Inflammatory macrophage treated with lipopolysaccharide for 4 hours (primary cell): ENCODE measurements around the gene CHKA.

Source experiments
- DNase-seq: peaks from one replicate; pipeline ENCODE4 v3.0.0-alpha.2; 2020

Gene CHKA

GRCh38 chr11:68121067-68121899, at the start of gene CHKA:
Gene CHKA (minus strand): TSS chr11:68121388. CDS start chr11:68121177, 211 bp downstream.
- peak; percentile 96 for DNase-seq

DNA sequence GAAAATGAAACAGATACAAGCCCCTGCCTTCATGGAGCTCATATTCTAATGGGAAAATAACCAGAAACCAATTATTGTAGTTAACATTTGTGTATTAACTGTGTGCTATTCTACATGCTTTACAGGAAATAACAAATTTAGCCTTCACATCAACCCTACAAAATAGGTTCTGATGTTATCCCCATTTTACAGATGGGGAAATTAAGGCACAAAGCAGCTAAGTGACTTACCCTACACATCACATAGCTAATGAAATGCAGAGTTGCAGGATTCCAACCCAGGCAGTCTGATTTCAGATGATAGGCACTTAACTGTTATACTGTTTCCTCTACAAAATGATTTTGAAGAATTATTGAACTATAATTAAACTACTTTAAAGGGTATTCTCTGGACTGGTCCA, 48.3 kb upstream of the CHKA start:
- no peak for DNase-seq

DNA sequence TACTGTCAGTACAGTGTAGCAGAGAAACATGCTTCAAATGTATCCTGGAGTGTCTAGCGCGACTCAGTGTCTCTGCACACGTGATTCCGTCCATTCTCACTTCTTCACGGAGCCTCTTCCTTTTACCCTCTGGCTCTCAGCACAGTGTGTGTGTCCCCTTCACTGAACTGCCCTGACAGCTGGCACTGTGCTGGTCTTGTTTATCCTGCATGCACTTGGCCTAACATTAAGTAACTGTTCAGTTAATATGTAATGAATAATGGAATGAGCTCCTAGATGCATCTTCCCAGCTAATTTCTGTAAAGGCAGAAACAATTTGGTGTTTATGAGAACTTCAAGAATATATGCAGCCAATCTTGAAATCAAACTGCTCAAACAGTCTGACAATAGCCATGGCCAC, 47.5 kb upstream of the CHKA start:
- DNase-seq, result no peak

DNA sequence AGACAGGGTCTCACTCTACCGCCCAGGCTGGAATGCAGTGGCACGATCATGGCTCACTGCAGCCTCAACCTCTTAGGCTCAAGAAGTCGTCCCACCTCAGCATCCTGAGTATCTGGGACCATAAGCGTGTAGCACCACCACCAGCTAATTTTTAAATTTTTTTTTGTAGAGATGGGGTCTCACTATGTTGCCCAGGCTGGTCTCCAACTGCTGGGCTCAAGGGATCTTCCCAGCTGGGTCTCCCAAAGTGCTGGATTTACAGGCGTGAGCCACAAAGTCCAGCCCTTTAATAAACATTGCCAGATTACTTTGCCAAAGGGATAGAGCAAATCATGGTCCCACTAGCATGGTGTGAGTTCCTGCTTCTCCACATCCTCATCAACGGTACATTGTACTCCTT, 46.3 kb upstream of the CHKA start:
- DNase-seq, result no peak

GRCh38 chr11:68166969-68167368, 45.8 kb upstream of the CHKA start:
- no peak for DNase-seq

DNA sequence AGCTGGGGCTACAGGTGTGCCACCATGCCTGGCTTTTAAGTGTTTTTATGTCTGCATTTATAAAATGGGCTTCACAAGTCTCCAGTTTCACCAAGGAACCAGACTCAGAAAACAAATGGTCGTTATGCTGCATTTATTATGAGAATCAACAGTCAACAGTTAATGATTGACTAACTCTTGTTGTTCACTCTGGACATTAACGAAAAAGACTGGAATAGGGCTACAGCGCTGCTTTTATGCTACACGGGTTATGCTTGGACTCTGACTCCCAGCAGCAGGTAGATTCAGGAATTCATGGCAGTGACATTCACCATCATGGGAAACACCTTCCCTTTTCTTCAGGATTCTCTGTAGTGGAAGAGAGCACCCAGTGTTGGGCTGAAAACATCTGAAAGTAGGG, 44.4 kb upstream of the CHKA start:
- DNase-seq, result no peak

DNA sequence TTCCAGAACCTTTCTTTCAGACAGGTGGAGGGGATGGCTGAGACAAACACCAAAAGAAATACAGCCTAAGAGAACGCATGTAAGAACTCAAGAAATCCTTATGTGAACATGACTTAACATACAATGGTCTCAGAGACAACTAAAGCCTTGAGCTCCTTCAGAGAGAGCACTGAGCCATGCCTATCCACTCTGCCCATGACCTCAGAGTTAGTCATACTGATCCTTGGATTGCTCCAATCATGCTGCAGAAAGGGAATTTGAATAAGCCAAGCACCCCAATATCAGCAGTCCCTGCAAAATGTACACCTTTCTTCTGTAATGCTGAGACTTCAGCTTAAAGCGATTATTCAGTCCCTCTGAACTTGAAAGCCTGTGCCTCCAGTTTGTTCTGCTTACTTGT, 43.2 kb upstream of the CHKA start:
- no peak for DNase-seq

- DNase-seq, result no peak
Measured at GRCh38 chr11:68163691-68164090, 42.5 kb upstream of the CHKA start.

- no peak for DNase-seq
Measured at GRCh38 chr11:68160100-68160695, 39.0 kb upstream of the CHKA start.

GRCh38 chr11:68159665-68160064, 38.5 kb upstream of the CHKA start:
- no peak for DNase-seq

GRCh38 chr11:68159161-68159560, 38.0 kb upstream of the CHKA start:
- DNase-seq, result no peak

DNA sequence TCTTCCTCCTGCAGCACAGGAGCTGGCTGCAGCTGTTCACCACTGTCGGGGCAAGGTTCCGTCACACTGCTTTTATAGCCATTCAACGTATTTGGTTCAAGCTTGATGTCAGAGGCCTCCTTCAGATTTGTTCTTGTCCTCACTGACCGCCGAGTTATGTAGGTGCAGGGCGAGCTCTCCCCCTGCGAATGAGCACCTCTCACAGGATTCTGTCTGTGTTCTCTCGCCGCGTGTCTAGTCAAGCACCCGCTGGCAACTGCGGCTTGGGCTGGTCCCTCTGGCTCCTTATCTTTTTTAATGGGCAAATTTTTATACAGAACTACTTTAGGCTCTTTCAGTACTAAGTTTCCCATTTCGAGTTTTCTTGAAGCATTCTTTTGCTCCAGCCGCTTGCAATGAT, 37.4 kb upstream of the CHKA start:
- no peak for DNase-seq

- no peak for DNase-seq
Measured at GRCh38 chr11:68153742-68154141, 32.6 kb upstream of the CHKA start.

DNA sequence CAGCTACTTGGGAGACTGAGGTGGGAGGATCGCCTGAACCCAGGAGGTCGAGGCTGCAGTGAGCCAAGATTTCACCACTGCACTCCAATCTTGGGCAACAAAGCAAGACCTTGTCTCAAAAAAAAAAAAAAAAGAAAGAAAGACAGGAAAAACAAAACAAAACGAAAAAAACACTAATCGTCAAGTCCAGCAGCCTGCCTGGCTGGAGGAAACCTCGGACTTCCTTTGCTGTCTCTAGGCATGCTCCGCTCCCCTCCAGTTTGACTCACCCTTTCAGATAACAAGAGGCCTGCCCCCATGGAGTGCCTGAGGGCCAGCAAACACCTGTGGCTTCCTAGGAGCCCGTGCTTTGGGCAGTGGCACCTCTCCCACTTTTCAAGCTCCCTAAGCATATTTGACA, 28.8 kb upstream of the CHKA start:
- no peak for DNase-seq

- DNase-seq, result no peak
Measured at GRCh38 chr11:68149417-68149816, 28.2 kb upstream of the CHKA start.

GRCh38 chr11:68148879-68149278, 27.7 kb upstream of the CHKA start:
- no peak for DNase-seq

DNA sequence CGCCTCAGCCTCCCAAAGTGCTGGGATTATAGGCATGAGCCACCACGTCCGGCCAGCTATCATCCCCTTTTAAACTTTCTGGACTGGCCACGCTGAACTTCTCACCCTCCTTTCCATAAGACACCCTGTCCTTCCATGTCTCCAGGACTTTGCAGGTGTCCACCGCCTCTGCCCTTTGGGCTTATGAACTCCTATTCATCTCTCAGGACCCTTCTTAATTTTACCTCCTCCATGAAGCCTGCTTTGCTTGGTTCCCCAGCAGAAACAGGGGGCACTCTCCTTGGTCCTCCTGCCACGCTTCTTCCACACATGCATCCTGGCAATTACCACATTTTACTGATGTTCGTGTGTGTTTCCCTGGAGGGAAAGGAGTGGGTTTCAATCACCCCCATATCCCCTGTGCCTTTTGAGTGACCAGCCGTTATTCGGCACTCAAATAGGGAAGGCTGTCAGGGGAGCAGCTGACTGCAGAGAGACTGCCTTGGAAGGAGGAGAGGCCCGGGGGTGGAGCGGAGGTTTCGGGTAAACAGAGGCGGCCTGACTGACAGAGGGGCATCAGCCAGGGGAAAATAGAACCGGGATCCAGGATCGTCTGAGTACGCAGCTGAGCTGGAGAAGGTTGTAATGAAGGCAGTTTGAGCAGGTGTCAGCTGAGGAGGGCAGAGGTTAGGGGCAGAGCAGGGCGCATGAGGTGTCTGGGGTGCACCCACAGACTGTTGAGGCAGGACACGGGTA, 27.1 kb upstream of the CHKA start:
- DNase-seq, result no peak

DNA sequence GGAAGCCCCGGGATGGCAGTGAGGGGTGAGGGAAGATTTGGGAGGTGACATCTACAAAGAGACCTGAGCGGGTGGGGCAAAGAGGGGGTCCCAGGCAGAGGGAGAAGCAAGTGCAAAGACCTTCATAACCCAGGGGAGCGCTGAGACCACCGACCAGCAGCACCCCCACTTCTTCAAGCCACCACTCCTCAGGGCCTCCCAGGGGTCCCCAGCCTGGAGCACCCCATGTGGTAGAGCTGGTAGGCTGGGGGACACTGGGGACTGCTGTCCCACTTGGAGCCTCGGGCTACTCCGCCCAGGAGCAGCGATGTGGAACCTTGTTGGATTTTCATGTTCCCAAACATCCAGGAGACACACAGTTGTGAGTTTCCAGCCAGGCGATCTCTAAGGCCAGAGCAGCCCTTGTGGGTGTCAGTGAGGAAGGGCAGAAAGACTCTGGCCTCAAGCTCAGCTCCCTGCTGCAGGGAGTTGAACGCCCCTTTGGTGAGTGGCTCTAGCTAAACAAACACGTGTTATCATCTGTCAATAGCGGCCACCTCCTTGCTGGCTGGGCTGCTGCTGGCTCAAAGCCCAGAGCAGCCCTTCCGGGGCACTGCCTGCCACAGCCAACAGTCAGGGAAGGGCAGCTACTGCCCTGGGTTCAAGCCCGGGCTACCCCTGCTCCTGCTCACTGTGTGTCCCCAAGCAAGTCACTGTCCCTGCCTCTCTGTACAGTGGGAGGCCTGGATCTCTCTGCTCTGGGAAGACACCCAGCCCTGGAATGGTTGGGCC, 25.7 kb upstream of the CHKA start:
- DNase-seq, result no peak

- peak; percentile 75 for DNase-seq
Measured at GRCh38 chr11:68146010-68146540, 24.9 kb upstream of the CHKA start.

DNA sequence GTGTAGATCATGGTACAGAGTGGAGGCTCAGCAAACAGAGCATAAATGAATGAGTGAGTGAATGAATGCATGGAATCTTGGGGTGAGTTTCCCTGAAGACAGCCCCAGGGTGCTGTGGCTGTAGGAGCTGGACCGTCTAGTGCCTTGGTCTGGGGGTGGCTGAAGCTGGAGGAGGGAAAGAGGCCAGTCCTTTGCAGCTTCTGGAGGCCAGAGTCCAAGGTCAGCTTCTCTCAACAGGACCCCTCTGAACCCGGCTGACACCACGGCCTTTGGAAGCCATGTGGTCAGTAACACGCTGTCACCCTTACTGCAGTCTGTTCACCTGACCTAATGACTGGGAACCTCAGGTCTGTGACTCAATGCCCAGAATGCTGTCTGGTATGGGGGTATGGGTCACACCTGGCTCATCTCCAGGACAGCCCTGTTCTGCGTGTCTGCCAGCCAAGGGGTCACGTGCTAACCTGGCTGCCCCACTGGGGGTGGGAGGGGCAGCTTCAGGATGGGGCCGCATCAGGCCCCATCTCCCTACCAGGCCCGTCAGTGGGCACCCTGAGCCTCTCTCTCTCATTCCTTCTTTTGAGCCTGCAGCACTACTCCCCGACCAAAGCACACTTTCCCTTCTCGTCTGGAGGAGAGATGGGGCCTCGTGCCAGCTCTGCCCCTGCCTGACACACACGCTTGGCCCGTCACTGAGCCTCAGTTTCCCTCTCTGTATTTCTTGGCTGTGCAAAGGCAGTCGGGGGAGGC, 24.1 kb upstream of the CHKA start:
- DNase-seq, result no peak

DNA sequence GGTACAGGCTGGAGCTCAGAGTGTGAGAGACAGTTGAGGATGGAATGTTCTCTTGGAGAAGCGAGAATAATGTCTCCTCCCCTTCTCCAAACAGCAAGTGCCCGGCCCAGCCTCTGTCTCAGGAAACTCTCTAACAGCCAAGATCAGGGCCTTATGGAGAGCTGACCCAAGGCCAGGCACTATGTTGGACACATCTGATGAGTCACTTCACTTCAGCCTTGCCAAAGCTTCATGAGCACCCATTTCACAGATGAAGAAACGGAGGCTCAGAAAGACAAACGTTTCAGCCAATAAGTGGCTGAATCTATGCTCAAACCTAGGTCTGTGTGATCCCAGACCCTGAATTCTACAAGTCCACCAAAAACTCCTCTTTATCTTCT, 22.1 kb upstream of the CHKA start:
- DNase-seq, result no peak
